Esophagus squamous epithelium (tissue), 4 donors: ENCODE measurements around the gene THOC2.
"Not testable (repeated sequence)": the region's sequence is repeated elsewhere in the genome, so short reads cannot be mapped to it uniquely, and the experiment has no call there.

Experiments used
- CTCF ChIP-seq, 6 experiments: fragments of 450-650 bp in 4 of 6; fragments of 200-600 bp in 2 of 6; sonication (generic) in 2 of 6; IDR thresholded peaks; one replicate each; pipeline ENCODE4 v1.5.1; 2016 to 2019; ENCODE audit warnings: antibody characterized with exemption in 6 of 6, mild to moderate bottlenecking in 4 of 6, moderate library complexity in 4 of 6
- POLR2A ChIP-seq, 4 donors: fragments of 450-650 bp; IDR thresholded peaks; one replicate each; pipeline ENCODE4 v1.6.1; 2017; ENCODE audit warnings: antibody characterized with exemption in 4 of 4, mild to moderate bottlenecking in 4 of 4, moderate library complexity in 3 of 4

GRCh38 chrX:123757794-123758193 lies 24.9 kb upstream of the THOC2 start:
- TF ChIP-seq CTCF, POLR2A (IDR thresholded peaks at IDR 0.05): not testable (repeated sequence)
